ENCODE results near the gene MUL1. TPM values are rescaled to one million over a fixed set of nuclear protein-coding genes. Genes with fewer than 3 reads are reported as not detected.

The MUL1 gene
- total and polyA plus RNA-seq, 12 donors, result 7.6 to 60.3 (median 42.6) TPM

DNA sequence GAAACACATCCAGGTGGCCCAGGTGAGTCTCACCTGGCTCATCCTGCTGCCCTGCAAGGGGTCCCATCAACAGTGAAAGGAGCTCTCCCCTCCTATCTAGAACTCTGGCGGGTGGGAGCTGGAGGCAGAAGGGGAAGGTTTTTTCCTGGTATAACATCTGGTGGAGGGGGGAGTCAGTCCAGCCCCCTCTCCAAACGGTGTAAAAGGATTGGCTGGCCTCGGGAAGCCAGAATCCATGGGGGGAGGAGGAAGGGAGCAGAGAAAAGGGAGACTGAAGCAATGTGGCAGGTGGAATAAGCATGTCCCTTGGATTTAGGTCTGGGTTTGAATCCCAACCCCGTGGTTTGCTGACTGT is 20.7 kb downstream of the MUL1 start:
- ATAC-seq (peak in 1 of 8 donors; percentile 15), DNase-seq (no peak)
- Histone ChIP-seq H3K27ac (peak overlapping the region in 8 of 10 donors; percentile 73 to 87 (median 81)), H3K4me1 (peaks cover 3 to 35% (median 17%) of the 10 kb centered on the region in 9 donors), H3K4me3 (peak overlapping the region in 8 of 10 donors; percentile 53 to 71 (median 60)), H3K36me3 (no peaks in the 10 kb centered on the region), H3K9me3 (no peaks in the 10 kb centered on the region), H3K27me3 (peaks cover 15 to 65% (median 51%) of the 10 kb centered on the region in 7 donors)
- TF ChIP-seq, protein P1, sequence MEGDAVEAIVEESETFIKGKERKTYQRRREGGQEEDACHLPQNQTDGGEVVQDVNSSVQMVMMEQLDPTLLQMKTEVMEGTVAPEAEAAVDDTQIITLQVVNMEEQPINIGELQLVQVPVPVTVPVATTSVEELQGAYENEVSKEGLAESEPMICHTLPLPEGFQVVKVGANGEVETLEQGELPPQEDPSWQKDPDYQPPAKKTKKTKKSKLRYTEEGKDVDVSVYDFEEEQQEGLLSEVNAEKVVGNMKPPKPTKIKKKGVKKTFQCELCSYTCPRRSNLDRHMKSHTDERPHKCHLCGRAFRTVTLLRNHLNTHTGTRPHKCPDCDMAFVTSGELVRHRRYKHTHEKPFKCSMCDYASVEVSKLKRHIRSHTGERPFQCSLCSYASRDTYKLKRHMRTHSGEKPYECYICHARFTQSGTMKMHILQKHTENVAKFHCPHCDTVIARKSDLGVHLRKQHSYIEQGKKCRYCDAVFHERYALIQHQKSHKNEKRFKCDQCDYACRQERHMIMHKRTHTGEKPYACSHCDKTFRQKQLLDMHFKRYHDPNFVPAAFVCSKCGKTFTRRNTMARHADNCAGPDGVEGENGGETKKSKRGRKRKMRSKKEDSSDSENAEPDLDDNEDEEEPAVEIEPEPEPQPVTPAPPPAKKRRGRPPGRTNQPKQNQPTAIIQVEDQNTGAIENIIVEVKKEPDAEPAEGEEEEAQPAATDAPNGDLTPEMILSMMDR (IDR thresholded peaks at IDR 0.05), result no peak
- WGBS, 2 donors, result 4 to 15% methylated on average over 4 of the region's 4 CpGs
- intact Hi-C loops (cut with DNase I), result loop anchor here in 3 of 10 donors (5.0 to 10.0 kb wide), 3 partner anchors 55 to 125 kb away; no protein-coding TSS in a partner anchor

GRCh38 chr1:20486457-20487235 is 21.3 kb downstream of the MUL1 start:
- H3K9me3 ChIP-seq, result no peaks in the 10 kb centered on the region
- WGBS, 2 donors, result 2% methylated on average over 32 to 51 of the region's 51 CpGs
- peak overlapping the region; percentile 56 to 87 (median 80) for H3K27ac ChIP-seq
- peak; percentile 70 to 91 (median 80) for ATAC-seq
- TF ChIP-seq, protein P1 (IDR thresholded peaks at IDR 0.05), result no peak
- H3K36me3 ChIP-seq, result no peaks in the 10 kb centered on the region
- intact Hi-C loops (cut with DNase I), result loop anchor here in 3 of 10 donors (5.0 to 10.0 kb wide), 3 partner anchors 54 to 124 kb away; no protein-coding TSS in a partner anchor
- peaks cover 3 to 35% (median 17%) of the 10 kb centered on the region in 9 donors for H3K4me1 ChIP-seq
- DNase-seq, result peak; percentile 78 to 79
- H3K4me3 ChIP-seq, result peak overlapping the region; percentile 40 to 71 (median 58)
- H3K27me3 ChIP-seq, result peaks cover 15 to 70% (median 57%) of the 10 kb centered on the region in 7 donors

GRCh38 chr1:20485527-20486456 is 22.2 kb downstream of the MUL1 start, which contains the start of gene CAMK2N1:
Gene CAMK2N1 (minus strand): TSS chr1:20486210. CDS start chr1:20485379, 831 bp downstream.
- Histone ChIP-seq H3K4me3 (peak within 1 kb of the TSS; percentile 40 to 71 (median 63)), H3K9me3 (no peaks in the 10 kb centered on the region), H3K27ac (peak within 1 kb of the TSS; percentile 73 to 87 (median 80)), H3K27me3 (peaks cover 15 to 79% (median 64%) of the 10 kb centered on the region in 7 donors), H3K4me1 (peaks cover 3 to 35% (median 17%) of the 10 kb centered on the region in 9 donors), H3K36me3 (no peaks in the 10 kb centered on the region)
- ATAC-seq (peak; percentile 74 to 88 (median 79)), DNase-seq (peak; percentile 79 to 80)
- intact Hi-C loops (cut with DNase I), result loop anchor here in 3 of 10 donors (5.0 to 10.0 kb wide), 3 partner anchors 53 to 123 kb away; no protein-coding TSS in a partner anchor
- TF ChIP-seq, protein P1 (IDR thresholded peaks at IDR 0.05), result no peak
- 0 to 1% methylated on average over 51 to 103 of the region's 104 CpGs for WGBS, 2 donors

All from heart right ventricle (tissue), 16 donors.